Kidney (tissue), 14 donors: Measurements from ENCODE around the gene NFIL3. TPM values are rescaled to one million over a fixed set of nuclear protein-coding genes. Genes with fewer than 3 reads are reported as not detected.

Source experiments
- DNase-seq, 5 donors: peaks; one replicate each; pipeline ENCODE4 v3.0.0-alpha.2; 2013 to 2020
- FAIRE-seq: peaks from 2 replicates; lab custom pipeline; 2012; peaks lifted over from hg19 to GRCh38; lab: Jason Lieb, UNC
- H3K27ac ChIP-seq, 2 donors: one replicate each; pipeline ENCODE4 v1.7.0; 2013; ENCODE audit warnings: low read depth in 2 of 2, low read length in 2 of 2, inconsistent platforms in 1 of 2
- H3K27me3 ChIP-seq: one replicate; pipeline ENCODE4 v1.7.1; 2013; ENCODE audit warnings: low read length, inconsistent platforms; ENCODE audit not compliant: control insufficient read depth, insufficient read depth
- H3K36me3 ChIP-seq, 3 donors: one replicate each; pipeline versions ENCODE4 v1.7.0 to v1.7.1; 2013; ENCODE audit warnings: low read length in 3 of 3, control low read depth in 1 of 3, inconsistent platforms in 1 of 3; ENCODE audit not compliant: insufficient read depth in 3 of 3, control insufficient read depth in 2 of 3
- H3K4me1 ChIP-seq, 3 donors: one replicate each; pipeline versions ENCODE4 v1.7.0 to v1.7.1; 2013; ENCODE audit warnings: low read length in 3 of 3, inconsistent platforms in 1 of 3, low read depth in 1 of 3; ENCODE audit not compliant: control insufficient read depth in 2 of 3, insufficient read depth in 2 of 3
- H3K4me3 ChIP-seq, 3 donors: one replicate each; pipeline versions ENCODE4 v1.7.0 to v1.8.1; 2013; ENCODE audit warnings: low read length in 3 of 3, control low read depth in 1 of 3, inconsistent platforms in 1 of 3
- H3K9ac ChIP-seq, 3 donors: one replicate each; pipeline versions ENCODE4 v1.7.0 to v1.7.1; 2013; ENCODE audit warnings: low read length in 3 of 3, control low read depth in 1 of 3, inconsistent platforms in 1 of 3
- H3K9me3 ChIP-seq, 3 donors: one replicate each; pipeline versions ENCODE4 v1.7.0 to v1.7.1; 2013; ENCODE audit warnings: low read length in 3 of 3, control low read depth in 1 of 3, inconsistent platforms in 1 of 3; ENCODE audit not compliant: control insufficient read depth in 2 of 3, insufficient read depth in 1 of 3
- CTCF ChIP-seq: IDR thresholded peaks from 3 replicates; pipeline ENCODE4 v1.5.1; 2012; ENCODE audit warnings: mild to moderate bottlenecking, moderate library complexity, borderline replicate concordance; ENCODE audit not compliant: insufficient read depth; ENCODE audit errors: extremely low read depth
- intact Hi-C: fragments of 100-400 bp; cut with DNase I; formaldehyde crosslinking; loops from one replicate; pipeline ENCODE4 v1.11.1; 2022
- polyA plus RNA-seq: library from polyadenylated mRNA; stranded (reverse); fragments of 350-450 nt; fragmentation: Illumina TruSeq; extraction: RNeasy Lipid Tissue Mini Kit (QIAGEN cat#74804); gene quantifications from one replicate; pipeline ENCODE4 v1.2.3, GENCODE V29; 2014; ENCODE audit warnings: low read depth, low replicate concordance; ENCODE audit not compliant: insufficient read depth
- total RNA-seq: library from RNA; stranded (reverse); fragmentation: NEBNext Ultra II Directional; extraction: Animal tissue kit (Norgen Biotek cat#: 25700); gene quantifications from one replicate; pipeline ENCODE4 v1.2.1, GENCODE V29; 2021
- donor health status: control.
- donor health status: control.
- donor health status: control.
- donor health status: control.
- donor health status: control.
- donor health status: DM: yes; HTN: yes; CAD: no.
- donor health status: Normal renal cell carcinoma (clear cell type).

The NFIL3 gene
- total and polyA plus RNA-seq, 2 donors from 2014 or later: 16.7 to 31.3 TPM

GRCh38 chr9:91360551-91361290 lies 62.9 kb downstream of the NFIL3 start:
- no peak for FAIRE-seq
- H3K9me3 ChIP-seq: no peaks in the 10 kb centered on the region

GRCh38 chr9:91359734-91360470 lies 63.7 kb downstream of the NFIL3 start:
- Histone ChIP-seq H3K4me1 (peaks cover 2 to 16% (median 14%) of the 10 kb centered on the region in 3 donors), H3K4me3 (peak overlapping the region; percentile 11 to 89 (median 88)), H3K27me3 (no peaks in the 10 kb centered on the region), H3K9me3 (no peaks in the 10 kb centered on the region), H3K36me3 (peaks cover 0 to 3% (median 1%) of the 10 kb centered on the region in 3 donors), H3K27ac (no peak overlapping the region), H3K9ac (peak overlapping the region in 1 of 3 donors; percentile 86)
- intact Hi-C loops: no loop called here
- DNase-seq: no peak
- TF ChIP-seq CTCF: no peak
- FAIRE-seq: no peak

More at GRCh38 chr9:91360551-91361290, 62.9 kb downstream of the NFIL3 start:
- Histone ChIP-seq H3K4me3 (peak overlapping the region; percentile 88 to 89 (median 88)), H3K9ac (peak overlapping the region; percentile 57 to 88 (median 86)), H3K36me3 (peaks cover 0 to 3% (median 0%) of the 10 kb centered on the region in 3 donors), H3K27me3 (no peaks in the 10 kb centered on the region), H3K4me1 (peaks cover 2 to 16% (median 14%) of the 10 kb centered on the region in 3 donors), H3K27ac (peak overlapping the region; percentile 88 to 89)
- peak in 2 of 5 donors; percentile 34 to 73 for DNase-seq
- no peak for TF ChIP-seq CTCF
- intact Hi-C loops: no loop called here

GRCh38 chr9:91359083-91359482 lies 64.5 kb downstream of the NFIL3 start:
- peaks cover 0 to 10% (median 3%) of the 10 kb centered on the region in 3 donors for H3K36me3 ChIP-seq
- no peaks in the 10 kb centered on the region for H3K9me3 ChIP-seq
- no peaks in the 10 kb centered on the region for H3K27me3 ChIP-seq
- no peak for FAIRE-seq
- TF ChIP-seq CTCF: no peak
- H3K9ac ChIP-seq: no peak overlapping the region
- peaks cover 2 to 16% (median 14%) of the 10 kb centered on the region in 3 donors for H3K4me1 ChIP-seq
- intact Hi-C loops: no loop called here
- no peak overlapping the region for H3K27ac ChIP-seq
- DNase-seq: no peak
- peak overlapping the region in 2 of 3 donors; percentile 9 to 89 for H3K4me3 ChIP-seq

Other genes with a start within 250 kb of the NFIL3 start
- gene AUH, start 61.9 kb downstream of the NFIL3 start, total RNA-seq: 31.6 TPM
- gene AUH, start 61.9 kb downstream of the NFIL3 start, polyA plus RNA-seq: 63.5 TPM